Ovary (tissue), 3 donors: ENCODE results near the gene OTOS.

Experiments used
- EP300 ChIP-seq: sonication (generic); formaldehyde crosslinking; IDR thresholded peaks from one replicate; pipeline ENCODE4 v1.6.1; 2017; ENCODE audit warnings: antibody characterized with exemption
- POLR2A ChIP-seq: fragments of 450-650 bp; IDR thresholded peaks from one replicate; pipeline ENCODE4 v1.6.1; 2017; ENCODE audit warnings: antibody characterized with exemption, mild to moderate bottlenecking, moderate library complexity
- TF ChIP-seq, protein P1 (sequence below), 3 donors: fragments of 450-650 bp in 2 of 3; fragments of 200-600 bp in 1 of 3; IDR thresholded peaks; one replicate each; pipeline versions ENCODE4 v1.5.1 to v1.8.0; 2016 to 2022; ENCODE audit warnings: antibody characterized with exemption in 3 of 3, mild to moderate bottlenecking in 1 of 3
- donor health status: DM: no; HTN: no; CAD: no.

DNA sequence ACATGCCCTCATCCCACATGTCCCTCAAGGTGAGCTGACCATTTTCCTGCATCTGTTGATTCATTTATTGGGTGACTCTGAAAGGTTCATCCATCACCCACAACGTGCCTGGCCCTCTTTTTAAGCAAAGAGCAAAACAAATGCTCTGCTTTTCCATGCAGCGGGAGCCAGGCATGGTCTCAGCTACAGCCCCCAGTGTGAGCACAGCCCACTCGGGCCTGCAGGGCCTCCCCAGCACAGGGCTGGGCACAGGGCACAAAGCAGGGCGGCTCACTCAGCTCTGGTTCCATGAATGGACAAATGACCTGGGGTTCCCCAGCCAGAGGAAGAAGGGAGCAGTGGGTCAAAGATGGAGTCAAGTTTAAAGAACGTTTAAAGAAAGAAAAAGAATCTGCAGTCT lies 24.1 kb upstream of the OTOS start:
- TF ChIP-seq, protein P1, sequence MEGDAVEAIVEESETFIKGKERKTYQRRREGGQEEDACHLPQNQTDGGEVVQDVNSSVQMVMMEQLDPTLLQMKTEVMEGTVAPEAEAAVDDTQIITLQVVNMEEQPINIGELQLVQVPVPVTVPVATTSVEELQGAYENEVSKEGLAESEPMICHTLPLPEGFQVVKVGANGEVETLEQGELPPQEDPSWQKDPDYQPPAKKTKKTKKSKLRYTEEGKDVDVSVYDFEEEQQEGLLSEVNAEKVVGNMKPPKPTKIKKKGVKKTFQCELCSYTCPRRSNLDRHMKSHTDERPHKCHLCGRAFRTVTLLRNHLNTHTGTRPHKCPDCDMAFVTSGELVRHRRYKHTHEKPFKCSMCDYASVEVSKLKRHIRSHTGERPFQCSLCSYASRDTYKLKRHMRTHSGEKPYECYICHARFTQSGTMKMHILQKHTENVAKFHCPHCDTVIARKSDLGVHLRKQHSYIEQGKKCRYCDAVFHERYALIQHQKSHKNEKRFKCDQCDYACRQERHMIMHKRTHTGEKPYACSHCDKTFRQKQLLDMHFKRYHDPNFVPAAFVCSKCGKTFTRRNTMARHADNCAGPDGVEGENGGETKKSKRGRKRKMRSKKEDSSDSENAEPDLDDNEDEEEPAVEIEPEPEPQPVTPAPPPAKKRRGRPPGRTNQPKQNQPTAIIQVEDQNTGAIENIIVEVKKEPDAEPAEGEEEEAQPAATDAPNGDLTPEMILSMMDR (IDR thresholded peaks at IDR 0.05): no peak
- TF ChIP-seq POLR2A (no peak), EP300 (no peak)
